ENCODE measurements around the gene PKD1. TPM values are rescaled to one million over a fixed set of nuclear protein-coding genes. Genes with fewer than 3 reads are reported as not detected.
A peak's percentile ranks its signal among the peaks of the same experiment; 100 is the strongest.
"Not testable (repeated sequence)": the region's sequence is repeated elsewhere in the genome, so short reads cannot be mapped to it uniquely, and the experiment has no call there.

Gene PKD1
- total RNA-seq, 1 donor from 2014 or later: 85.8 TPM

DNA sequence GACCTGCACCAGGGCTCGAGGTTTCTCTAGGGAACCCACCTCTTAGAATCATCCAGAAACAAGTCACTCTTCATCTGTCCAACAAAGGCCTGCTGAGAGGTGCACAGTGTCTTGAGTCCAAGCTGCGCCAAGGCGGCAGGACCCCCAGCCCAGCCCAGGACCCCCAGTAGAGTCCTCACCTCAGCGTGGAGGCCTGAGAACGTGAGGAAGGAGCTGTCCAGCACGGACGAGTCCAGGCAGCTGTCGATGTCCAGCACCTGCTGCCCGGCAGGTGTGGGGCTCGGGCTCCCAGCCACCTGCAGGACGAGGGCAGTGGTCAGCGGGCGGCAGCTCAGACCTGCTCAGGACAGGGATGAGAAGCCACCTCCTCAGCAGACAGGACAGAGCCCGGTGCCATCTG, 38.0 kb downstream of the PKD1 start:
- DNase-seq (ENCODE audit: missing footprints); intact Hi-C loops (cut with DNase I); ATAC-seq: not testable (repeated sequence)

DNA sequence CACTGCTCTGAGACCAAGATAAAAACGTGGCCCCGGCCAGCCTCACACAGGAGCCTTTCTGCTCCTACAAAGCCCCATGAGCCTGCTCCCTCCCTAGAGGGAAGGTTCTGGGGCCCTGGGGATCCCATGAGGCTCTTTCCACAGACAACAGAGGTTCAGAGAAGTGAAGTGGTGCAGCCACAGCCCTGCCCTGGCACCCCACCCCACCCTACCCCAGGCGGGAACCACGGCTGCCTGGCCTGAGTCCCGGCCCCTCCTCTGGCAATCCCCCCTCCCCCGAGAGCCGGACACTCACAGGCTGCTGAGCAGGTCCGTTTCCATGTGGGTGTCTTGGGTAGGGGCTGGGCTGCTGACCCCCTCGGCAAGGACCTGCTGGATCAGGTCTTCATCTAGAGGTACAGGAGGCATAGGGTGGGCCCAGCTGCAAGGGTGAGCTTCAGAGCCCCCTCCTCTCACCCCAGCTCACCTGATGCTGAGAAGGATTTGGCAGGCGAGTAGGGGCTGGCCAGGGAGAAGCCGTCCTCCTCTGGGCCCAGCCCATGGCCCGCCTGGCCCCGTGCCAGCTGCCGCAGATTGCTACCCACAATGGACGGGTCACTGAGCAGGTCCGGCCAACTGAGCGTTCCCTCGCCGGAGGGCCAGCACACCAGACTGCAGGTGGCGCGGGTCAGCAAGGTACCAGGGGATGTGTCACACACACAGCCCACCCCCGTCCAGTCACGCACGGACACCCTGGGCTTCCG, 38.7 kb downstream of the PKD1 start:
- intact Hi-C loops (cut with DNase I): no loop called here
- ATAC-seq: no peak
- DNase-seq (ENCODE audit: missing footprints): no peak

DNA sequence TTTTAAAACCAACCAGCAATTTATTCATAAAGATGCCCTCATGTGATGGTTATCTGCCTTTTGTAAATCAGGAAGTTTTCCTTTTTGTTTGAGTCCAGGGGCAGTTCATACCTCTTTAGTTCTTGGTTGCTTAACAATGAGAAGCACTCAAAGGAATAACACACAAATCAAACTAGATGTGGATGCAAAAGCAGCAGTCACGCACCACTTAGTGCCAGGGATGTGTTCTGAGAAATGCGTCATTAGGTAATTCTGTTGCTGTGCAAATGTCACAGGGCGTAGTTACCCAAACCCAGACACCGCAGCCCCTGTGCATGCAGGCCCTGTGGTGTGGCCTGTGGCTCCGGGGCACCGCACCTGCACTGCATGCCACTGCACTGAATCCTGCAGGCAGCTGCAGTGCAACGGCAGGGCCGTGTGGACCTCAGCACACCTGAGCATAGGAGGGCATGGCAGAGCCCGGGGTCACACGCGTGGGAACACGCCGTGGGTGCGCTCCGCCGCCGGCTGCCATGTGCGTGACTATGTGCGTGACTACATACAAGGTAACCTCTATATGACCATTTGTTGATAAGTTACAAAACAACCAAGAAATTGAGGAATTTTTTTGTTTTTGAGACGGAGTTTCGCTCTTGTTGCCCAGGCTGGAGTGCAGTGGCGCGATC, 39.6 kb downstream of the PKD1 start:
- DNase-seq (ENCODE audit: missing footprints) (no peak), ATAC-seq (no peak)
- intact Hi-C loops (cut with DNase I): no loop called here

DNA sequence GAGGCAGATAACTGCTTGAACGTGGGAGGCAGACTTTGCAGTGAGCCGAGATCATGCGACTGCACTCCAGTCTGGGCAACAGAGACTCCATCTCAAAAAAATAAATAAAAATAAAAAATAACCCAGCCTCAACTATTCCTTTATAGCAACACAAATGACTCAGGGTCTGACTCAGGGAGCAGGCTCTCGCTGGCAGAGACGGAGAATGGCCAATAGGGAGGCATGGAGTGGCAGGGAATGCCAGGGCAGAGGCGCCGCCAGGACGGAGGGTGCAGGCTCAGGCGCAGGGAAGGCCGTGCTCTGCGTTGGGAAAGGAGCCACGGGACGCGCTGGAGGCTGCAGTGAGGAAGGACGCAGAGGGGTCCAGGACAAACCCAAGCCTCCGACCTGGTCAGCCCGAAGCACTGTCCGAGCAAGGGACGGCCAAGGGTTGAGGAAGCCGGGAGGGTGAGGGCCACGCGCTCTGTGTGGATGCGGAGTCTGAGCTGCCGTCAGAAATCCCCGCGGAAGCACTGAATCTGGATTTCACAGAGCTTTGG, 40.3 kb downstream of the PKD1 start:
- no peak for DNase-seq (ENCODE audit: missing footprints)

DNA sequence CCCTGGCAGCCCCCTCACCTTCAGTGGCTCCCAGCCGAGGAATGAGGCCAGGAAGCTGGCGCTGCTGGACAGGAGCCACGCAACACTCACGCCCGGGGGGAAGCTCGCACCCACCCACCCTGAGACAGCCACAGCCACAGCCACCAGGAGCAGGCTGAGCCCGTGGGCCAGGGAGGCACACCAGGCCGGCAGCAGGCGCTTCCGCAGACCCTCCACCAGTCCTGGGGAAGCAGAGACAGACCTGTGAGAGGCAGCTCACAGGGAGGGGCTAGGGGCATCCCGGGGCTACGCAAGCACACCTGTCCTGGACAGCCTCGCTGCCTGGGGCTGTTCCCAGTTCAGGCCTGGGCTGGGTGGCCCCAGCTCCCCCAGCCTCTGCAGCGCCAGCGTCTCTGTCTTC, 41.9 kb downstream of the PKD1 start:
- DNase-seq (ENCODE audit: missing footprints): no peak
- intact Hi-C loops (cut with DNase I): no loop called here
- no peak for ATAC-seq

More for the DNA sequence above, 40.3 kb downstream of the PKD1 start:
- intact Hi-C loops (cut with DNase I): no loop called here
- ATAC-seq: no peak

DNA sequence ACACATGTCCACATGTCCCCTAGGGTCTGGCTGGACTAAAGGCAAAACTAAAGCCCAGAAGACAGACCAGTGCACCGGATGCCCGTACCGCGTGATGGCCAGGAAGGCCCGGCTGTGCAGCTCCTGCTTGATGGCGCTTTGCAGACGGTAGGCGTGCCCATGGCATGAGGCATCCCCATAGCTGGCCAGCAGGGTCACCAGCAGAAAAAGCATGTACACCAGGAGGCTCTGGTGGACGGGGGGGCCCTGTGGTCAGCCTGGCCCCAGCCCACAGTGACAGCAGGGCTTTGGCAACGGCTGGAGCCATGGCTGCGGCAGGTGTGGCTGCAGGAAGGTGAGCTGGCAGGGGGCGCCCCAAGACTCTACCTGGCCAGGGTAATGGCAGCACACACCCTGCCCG, 42.8 kb downstream of the PKD1 start:
- ATAC-seq (no peak), DNase-seq (ENCODE audit: missing footprints) (no peak)
- intact Hi-C loops (cut with DNase I): no loop called here

DNA sequence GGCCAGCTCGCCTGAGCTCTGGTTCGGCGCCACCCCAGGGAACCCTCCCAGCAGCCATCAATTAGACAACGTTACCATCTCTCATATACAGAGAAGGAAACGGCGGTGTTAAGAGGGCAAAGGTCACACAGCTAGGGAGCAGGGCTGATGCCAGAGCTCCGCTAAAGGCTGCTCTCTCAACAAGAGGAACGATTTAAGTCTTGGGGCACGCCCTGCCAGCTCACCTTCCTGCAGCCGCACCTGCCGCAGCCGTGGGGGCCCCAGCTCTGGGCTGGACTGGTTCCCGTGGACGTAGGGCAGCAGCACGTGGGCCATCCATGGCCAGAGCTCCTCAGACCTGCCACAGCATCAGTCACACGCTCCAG, 43.5 kb downstream of the PKD1 start:
- no peak for DNase-seq (ENCODE audit: missing footprints)
- ATAC-seq: no peak
- intact Hi-C loops (cut with DNase I): no loop called here

DNA sequence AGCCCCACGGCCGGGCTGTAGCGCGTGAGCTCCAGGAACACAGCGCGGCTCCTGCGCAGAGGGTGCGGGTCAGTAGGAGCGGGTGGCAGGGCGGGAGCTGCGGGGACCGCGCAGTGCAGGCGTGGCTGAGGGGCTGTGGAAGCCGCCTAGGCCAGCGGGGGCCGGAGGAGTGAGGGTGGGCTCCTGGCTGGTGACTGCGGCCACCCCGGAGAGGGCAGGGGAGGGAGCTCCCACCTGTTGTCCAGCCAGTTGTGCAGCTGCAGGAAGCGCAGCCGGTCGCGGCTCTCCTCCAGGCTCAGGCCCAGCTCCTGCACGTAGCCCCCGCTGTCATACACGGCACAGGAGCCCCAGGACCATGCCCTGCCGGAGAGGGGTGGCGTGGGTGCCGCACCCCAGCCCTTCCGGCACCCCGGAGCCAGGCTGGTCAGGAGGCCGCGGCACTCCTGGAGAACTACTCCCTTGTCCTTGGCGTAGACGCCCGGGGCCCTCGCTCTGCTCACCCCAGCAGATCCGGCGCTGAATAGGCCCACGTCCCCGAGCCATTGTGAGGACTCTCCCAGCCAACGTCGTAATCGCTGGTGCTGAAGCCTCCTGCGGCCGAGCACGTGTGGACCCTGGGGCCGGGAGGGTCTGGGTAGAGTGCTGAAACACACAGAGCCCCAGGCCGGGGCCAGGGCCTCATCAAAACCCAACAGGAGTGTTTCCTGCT, 44.0 kb downstream of the PKD1 start:
- intact Hi-C loops (cut with DNase I): no loop called here
- no peak for ATAC-seq
- no peak for DNase-seq (ENCODE audit: missing footprints)

DNA sequence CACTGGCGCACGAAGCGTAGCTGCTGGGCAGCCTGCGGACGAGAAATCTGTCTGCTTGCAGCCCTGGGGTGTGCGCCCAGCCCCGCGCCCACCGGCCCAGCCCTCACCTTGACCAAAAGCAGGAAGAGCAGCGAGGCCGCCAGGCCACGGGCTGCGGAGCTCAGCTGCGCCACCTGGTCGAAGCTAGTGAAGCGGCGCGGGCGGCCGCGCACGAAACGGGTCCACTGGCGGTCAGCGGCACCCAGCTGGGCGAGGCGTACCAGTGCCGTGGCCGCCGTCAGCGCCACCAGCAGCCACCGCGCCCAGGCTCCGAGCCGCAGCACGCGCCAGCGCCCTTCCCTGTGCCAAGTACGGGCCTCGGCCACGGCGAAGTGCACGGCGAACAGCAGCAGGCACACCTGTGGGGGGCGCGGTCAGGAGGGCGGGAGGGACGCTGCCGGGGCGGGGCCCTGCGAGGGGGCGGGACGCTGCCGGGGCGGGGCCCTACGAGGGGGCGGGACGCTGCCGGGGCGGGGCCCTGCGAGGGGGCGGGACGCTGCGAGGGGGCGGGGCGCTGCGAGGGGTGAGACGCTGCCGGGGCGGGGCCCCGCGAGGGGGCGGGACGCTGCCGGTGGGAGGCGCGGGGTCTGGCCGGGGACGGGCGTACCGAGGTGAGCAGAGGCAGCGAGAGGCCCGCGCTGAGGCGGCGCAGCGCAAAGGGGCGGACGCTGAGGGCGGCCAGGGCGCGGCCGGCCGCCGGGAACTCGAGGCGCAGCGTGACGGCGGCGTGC, 44.7 kb downstream of the PKD1 start:
- DNase-seq (ENCODE audit: missing footprints) (no peak), ATAC-seq (peak; percentile 40)
- intact Hi-C loops (cut with DNase I): no loop called here

DNA sequence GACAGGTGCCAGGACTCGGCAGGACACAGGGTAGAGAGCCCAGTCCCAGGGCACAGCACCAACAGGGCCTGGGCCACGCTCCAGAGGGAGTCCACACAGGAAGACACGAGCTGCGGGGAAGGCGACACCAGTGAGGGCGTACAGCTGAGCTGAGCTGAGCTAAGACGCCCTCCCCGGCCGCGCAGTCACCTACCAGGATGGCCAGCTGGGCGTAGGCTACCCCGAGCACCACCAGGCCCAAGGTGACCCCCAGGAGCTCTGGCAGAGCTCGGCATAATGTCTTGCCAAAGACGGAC, 45.3 kb downstream of the PKD1 start:
- DNase-seq (ENCODE audit: missing footprints) (no peak), ATAC-seq (peak; percentile 38)
- intact Hi-C loops (cut with DNase I): no loop called here

DNA sequence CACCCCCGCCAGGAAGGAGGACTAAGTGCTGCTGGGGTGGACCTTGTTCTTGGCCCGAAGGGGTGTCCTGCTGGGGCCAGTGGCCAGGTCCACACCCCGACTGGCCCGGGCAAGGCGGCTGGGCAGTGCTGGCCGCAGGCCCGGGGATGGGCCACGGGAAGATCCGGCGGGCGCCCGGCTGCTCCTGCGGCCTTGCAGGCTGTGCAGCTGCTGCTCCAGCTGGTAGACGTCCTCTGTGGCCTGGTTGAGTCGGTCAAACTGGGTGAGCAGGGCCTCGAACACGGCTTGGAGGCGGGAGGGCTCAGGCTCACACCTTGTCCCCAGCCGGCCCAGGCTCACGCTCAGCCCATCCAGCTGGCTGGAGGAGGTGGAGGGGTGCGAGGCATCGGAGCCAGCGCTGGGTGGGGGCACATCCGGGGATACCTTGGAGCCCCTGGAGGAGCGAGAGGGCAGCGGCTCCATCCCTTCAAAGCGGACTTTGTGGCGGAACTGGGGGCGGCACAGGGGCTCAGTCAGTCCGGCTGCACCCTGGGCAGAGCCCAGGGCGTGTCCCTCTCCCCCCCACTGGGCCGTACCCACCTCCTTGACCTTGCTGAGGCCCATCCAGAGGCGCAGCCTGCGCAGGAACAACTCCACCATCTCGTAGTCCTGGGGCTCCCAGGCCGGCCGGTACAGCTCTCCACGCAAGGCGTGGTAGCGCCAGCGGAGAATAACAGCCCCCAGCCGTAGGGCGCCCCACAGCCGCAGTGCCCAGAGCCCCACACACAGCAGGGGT, 45.8 kb downstream of the PKD1 start:
- ATAC-seq (no peak), DNase-seq (ENCODE audit: missing footprints) (no peak)
- intact Hi-C loops (cut with DNase I): no loop called here

DNA sequence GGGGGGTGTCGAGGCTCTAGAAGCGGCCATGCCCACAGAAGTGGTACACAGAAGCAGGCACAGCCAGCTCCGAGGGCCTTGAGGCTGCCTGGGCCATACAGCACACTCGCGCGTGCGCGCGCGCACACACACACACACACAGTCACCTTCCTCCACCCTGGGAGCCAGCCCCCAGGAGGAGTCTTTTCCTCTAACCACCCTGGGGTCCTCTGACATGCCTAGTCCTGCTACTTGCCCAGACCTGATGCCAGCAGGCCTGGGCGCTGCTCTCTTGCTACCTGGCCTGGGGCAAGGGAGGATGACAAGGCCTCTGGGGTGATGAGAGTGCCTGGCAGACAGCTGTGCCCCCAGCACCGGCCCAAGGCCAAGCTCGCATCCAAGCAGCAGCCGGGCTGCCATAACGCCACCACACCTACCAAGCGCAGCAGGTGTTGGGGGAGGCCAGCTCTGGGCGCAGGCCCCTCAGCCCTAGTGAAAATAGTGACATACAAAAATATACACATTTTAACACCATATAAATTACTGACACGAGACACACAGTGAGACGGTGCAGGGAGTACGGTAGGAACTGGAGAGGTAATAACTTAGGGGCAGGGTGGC, 46.8 kb downstream of the PKD1 start:
- intact Hi-C loops (cut with DNase I): no loop called here
- ATAC-seq (no peak), DNase-seq (ENCODE audit: missing footprints) (no peak)

DNA sequence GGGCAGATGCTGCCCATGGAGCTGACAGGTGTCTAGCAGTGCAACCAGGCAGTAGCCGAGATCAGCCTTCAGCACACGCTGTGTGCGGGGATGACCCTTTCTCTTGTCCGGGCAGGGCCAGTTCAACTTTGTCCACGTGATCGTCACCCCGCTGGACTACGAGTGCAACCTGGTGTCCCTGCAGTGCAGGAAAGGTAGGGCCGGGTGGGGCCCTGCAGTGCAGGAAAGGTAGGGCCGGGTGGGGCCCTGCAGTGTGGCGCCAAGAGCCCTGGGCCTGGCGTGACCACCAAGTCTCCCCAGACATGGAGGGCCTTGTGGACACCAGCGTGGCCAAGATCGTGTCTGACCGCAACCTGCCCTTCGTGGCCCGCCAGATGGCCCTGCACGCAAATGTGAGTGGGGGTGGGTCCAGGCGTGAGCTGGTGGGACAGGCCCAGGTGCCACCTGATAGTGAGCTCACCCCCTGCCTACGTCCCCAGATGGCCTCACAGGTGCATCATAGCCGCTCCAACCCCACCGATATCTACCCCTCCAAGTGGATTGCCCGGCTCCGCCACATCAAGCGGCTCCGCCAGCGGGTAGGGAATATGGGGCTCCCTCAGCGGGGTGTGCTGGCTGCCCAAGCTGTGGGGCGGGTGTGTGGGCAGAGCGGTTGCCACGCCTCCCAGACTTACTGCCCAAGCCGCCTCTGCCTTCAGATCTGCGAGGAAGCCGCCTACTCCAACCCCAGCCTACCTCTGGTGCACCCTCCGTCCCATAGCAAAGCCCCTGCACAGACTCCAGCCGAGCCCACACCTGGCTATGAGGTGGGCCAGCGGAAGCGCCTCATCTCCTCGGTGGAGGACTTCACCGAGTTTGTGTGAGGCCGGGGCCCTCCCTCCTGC, 47.7 kb downstream of the PKD1 start:
- intact Hi-C loops (cut with DNase I): no loop called here
- DNase-seq (ENCODE audit: missing footprints) (no peak), ATAC-seq (no peak)

DNA sequence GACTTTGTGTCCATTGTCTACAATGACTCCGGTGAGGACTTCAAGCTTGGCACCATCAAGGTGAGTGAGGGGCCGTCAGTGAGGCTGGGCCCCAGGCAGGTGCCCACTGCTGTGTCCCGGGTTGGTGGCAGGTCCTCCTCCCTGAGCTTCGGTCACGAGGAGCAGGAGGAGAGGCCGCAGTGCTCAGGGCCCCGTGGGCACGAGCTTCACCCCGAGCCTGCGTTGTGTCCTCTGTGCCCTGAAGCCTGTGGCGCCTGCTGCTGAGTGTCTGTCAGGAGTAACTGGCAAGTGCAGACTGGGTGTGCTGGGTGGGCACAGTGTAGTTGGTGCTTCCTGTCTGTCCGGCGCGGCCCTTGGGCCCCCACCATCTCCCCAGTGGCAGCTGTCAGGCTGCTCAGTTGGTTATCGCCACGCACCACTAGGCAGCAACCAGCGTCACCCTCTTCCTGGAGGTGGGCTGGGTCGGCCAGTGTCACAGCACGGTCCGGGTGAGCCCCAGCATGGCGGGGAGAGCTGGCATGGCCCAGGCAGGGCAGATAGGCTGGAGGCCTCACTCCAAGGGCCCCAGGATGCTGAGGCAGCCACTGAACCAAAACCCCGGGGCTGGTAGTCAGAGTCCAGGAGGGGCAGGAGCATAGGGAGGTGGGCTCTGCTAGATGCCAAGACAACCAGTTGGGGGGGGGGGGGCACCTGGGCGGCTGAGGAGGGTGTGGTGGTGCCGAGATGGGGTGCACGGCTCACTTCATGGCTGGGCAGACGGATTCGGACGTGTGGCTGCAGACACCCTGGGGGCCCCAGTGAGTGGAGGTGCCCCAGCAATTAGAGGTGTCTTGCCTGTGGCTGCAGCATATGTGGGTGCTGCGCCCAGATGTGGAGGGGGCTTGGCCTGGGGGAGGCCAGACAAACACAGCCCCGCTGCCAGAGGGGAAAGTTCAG, 48.6 kb downstream of the PKD1 start:
- ATAC-seq: no peak
- intact Hi-C loops (cut with DNase I): no loop called here
- no peak for DNase-seq (ENCODE audit: missing footprints)

DNA sequence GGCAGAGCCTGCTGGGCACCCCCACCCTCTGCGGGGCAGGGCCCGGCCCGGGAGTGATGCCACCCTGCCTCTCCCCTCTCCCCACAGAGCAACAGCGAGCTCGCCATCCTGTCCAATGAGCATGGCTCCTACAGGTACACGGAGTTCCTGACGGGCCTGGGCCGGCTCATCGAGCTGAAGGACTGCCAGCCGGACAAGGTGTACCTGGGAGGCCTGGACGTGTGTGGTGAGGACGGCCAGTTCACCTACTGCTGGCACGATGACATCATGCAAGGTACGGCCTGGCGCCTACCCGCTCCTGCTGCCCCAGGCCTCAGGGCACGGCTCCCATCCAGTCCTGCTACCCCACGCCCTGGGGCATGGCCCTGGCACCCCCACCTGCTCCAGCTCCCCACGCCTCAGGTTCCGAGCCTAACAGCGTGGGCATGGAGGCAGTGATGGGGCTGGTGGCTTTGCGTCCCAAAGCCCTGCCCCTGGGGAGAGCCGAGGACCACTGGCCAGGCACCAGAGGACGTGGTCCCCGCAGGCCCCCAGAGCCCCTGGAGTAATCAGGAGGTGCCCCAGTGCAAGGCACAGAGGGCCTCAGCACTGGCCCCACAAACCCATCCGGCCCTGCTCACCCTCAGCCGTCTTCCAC, 49.5 kb downstream of the PKD1 start:
- ATAC-seq: no peak
- DNase-seq (ENCODE audit: missing footprints): no peak
- intact Hi-C loops (cut with DNase I): no loop called here

DNA sequence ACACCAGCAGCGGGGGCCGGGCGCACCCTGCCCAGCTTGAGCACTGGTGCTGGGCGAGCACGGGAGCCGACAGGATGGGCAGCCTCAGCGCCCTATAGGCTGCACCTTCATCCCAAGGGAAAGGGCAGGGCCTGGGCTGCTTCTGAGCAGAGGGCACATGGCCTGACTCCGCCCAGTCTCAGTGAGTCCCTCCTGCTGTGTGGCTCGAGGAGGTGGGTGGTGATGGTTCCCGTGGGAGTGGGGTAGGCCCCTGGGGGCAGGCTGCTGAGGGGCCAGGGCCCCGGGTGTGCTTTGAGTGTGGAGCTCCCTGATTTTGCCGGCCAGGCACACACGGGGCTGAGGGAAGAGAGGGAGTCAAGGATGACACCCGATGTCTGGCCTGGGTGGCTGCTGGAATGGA, 50.0 kb downstream of the PKD1 start:
- intact Hi-C loops (cut with DNase I): no loop called here
- ATAC-seq: no peak
- DNase-seq (ENCODE audit: missing footprints): no peak
